Astrocyte (in vitro differentiated cells and primary cell): Measurements from ENCODE around the gene RFC3.

Source experiments
- CTCF ChIP-seq: IDR thresholded peaks from 2 replicates; pipeline ENCODE4 v1.5.1; 2011; ENCODE audit warnings: low read depth, mild to moderate bottlenecking, inconsistent platforms, low read length, moderate library complexity; ENCODE audit not compliant: insufficient read depth
- EZH2 ChIP-seq: IDR thresholded peaks from 2 replicates; pipeline ENCODE4 v1.6.1; 2012; ENCODE audit warnings: mild to moderate bottlenecking, low read length, inconsistent platforms; ENCODE audit not compliant: insufficient read depth

- TF ChIP-seq EZH2 (no peak), CTCF (no peak)
These were observed 7.1 kb downstream of the RFC3 start for GRCh38 chr13:33825083-33825482.
